GM18909 (cell line): ENCODE measurements around the gene ZIC2.
"Not testable (repeated sequence)": the region's sequence is repeated elsewhere in the genome, so short reads cannot be mapped to it uniquely, and the experiment has no call there.

ENCODE experiments used
- ATAC-seq: cut with Tn5 transposase; IDR thresholded peaks from one replicate; pipeline ENCODE4 v1.9.1; 2021; ENCODE audit warnings: mild to moderate bottlenecking; ENCODE audit not compliant: unreplicated experiment, poor library complexity

Gene ZIC2

GRCh38 chr13:99995589-99996380 is 14.2 kb downstream of the ZIC2 start:
- no peak for ATAC-seq

- no peak for ATAC-seq
These were observed 14.9 kb downstream of the ZIC2 start for GRCh38 chr13:99996381-99996973.

- ATAC-seq: no peak
These were observed 16.2 kb downstream of the ZIC2 start for GRCh38 chr13:99997702-99998214.

GRCh38 chr13:99998261-99998660 is 16.7 kb downstream of the ZIC2 start:
- no peak for ATAC-seq

- ATAC-seq: no peak
These were observed 33.0 kb downstream of the ZIC2 start for GRCh38 chr13:100014621-100015020.

GRCh38 chr13:100019780-100020356 is 38.3 kb downstream of the ZIC2 start:
- ATAC-seq: no peak

- ATAC-seq: no peak
These were observed 41.2 kb downstream of the ZIC2 start for GRCh38 chr13:100022798-100023197.

- no peak for ATAC-seq
These were observed 42.4 kb downstream of the ZIC2 start for GRCh38 chr13:100024023-100024422.

- ATAC-seq: no peak
These were observed 48.3 kb downstream of the ZIC2 start for GRCh38 chr13:100029933-100030332.

GRCh38 chr13:100032642-100033041 is 51.1 kb downstream of the ZIC2 start:
- not testable (repeated sequence) for ATAC-seq

- ATAC-seq: no peak
These were observed 54.4 kb downstream of the ZIC2 start for GRCh38 chr13:100035936-100036335.
